UCSD-AML1 (cell line): ENCODE data around the gene SLC35F5.
"Not testable (repeated sequence)": the region's sequence is repeated elsewhere in the genome, so short reads cannot be mapped to it uniquely, and the experiment has no call there.

Experiments
- DNase-seq: peaks from one replicate; lab custom pipeline; 2025; ENCODE audit not compliant: unreplicated experiment; lab: John Stamatoyannopoulos, UW

Gene SLC35F5

GRCh38 chr2:113755835-113756354 lies 547 bp downstream of the SLC35F5 start:
- peak; percentile 78 for DNase-seq

- DNase-seq = no peak
Observed at GRCh38 chr2:113755035-113755834, 1.2 kb downstream of the SLC35F5 start.

- no peak for DNase-seq
Observed at GRCh38 chr2:113754160-113754559, 2.3 kb downstream of the SLC35F5 start.

GRCh38 chr2:113750385-113750784 lies 6.1 kb downstream of the SLC35F5 start:
- DNase-seq = no peak

GRCh38 chr2:113741091-113741490 lies 15.4 kb downstream of the SLC35F5 start:
- DNase-seq = no peak

- DNase-seq = no peak
Observed at GRCh38 chr2:113739849-113740248, 16.6 kb downstream of the SLC35F5 start.

GRCh38 chr2:113734185-113734584 lies 22.3 kb downstream of the SLC35F5 start:
- DNase-seq = no peak

GRCh38 chr2:113724010-113724409 lies 32.4 kb downstream of the SLC35F5 start:
- no peak for DNase-seq

- DNase-seq = no peak
Observed at GRCh38 chr2:113723411-113723810, 33.0 kb downstream of the SLC35F5 start.

GRCh38 chr2:113720167-113720566 lies 36.3 kb downstream of the SLC35F5 start:
- DNase-seq = no peak

- no peak for DNase-seq
Observed at GRCh38 chr2:113716291-113716690, 40.2 kb downstream of the SLC35F5 start.

GRCh38 chr2:113712941-113713340 lies 43.5 kb downstream of the SLC35F5 start:
- DNase-seq = no peak

GRCh38 chr2:113711851-113712250 lies 44.6 kb downstream of the SLC35F5 start:
- no peak for DNase-seq

- no peak for DNase-seq
Observed at GRCh38 chr2:113709022-113709421, 47.4 kb downstream of the SLC35F5 start.

GRCh38 chr2:113707106-113707505 lies 49.3 kb downstream of the SLC35F5 start:
- DNase-seq = no peak

GRCh38 chr2:113705982-113706523 lies 50.4 kb downstream of the SLC35F5 start:
- DNase-seq = peak; percentile 24

GRCh38 chr2:113704300-113704993 lies 52.0 kb downstream of the SLC35F5 start:
- DNase-seq = not testable (repeated sequence)

GRCh38 chr2:113703386-113704299 lies 52.8 kb downstream of the SLC35F5 start:
- DNase-seq = no peak

- peak; percentile 73 for DNase-seq
Observed at GRCh38 chr2:113700186-113700841, 56.1 kb downstream of the SLC35F5 start.

- no peak for DNase-seq
Observed at GRCh38 chr2:113698892-113699447, 57.5 kb downstream of the SLC35F5 start.
